ENCODE measurements around the gene GCA. TPM values are rescaled to one million over a fixed set of nuclear protein-coding genes. Genes with fewer than 3 reads are reported as not detected.

The GCA gene
- total RNA-seq, 1 donor from 2014 or later = 13.5 TPM

- Histone ChIP-seq H3K27ac (no peak overlapping the region), H3K4me1 (no peaks in the 10 kb centered on the region), H3K9me3 (no peaks in the 10 kb centered on the region), H3K4me3 (no peak overlapping the region), H3K36me3 (no peaks in the 10 kb centered on the region), H3K27me3 (no peaks in the 10 kb centered on the region)
- intact Hi-C loops (cut with DNase I) = no loop called here
- DNase-seq (ENCODE audit: extremely low spot score in 2 of 2) = no peak
- no peak for TF ChIP-seq CTCF (IDR thresholded peaks at IDR 0.05)
- TF ChIP-seq POLR2A (IDR thresholded peaks at IDR 0.05) = no peak
- TF ChIP-seq POLR2AphosphoS5 (IDR thresholded peaks at IDR 0.05; ENCODE audit: insufficient read depth in 1 of 2, low read depth in 1 of 2) = no peak
These were observed 56.4 kb downstream of the GCA start for GRCh38 chr2:162400336-162400735.

- intact Hi-C loops (cut with DNase I) = no loop called here
- no peak for TF ChIP-seq POLR2AphosphoS5 (IDR thresholded peaks at IDR 0.05; ENCODE audit: insufficient read depth in 1 of 2, low read depth in 1 of 2)
- no peak for TF ChIP-seq POLR2A (IDR thresholded peaks at IDR 0.05)
- no peak for TF ChIP-seq CTCF (IDR thresholded peaks at IDR 0.05)
- H3K36me3 ChIP-seq = no peaks in the 10 kb centered on the region
- no peak for DNase-seq (ENCODE audit: extremely low spot score in 2 of 2)
- no peak overlapping the region for H3K27ac ChIP-seq
- H3K27me3 ChIP-seq = no peaks in the 10 kb centered on the region
- no peaks in the 10 kb centered on the region for H3K9me3 ChIP-seq
- H3K4me3 ChIP-seq = no peak overlapping the region
- H3K4me1 ChIP-seq = no peaks in the 10 kb centered on the region
These were observed 57.9 kb downstream of the GCA start for GRCh38 chr2:162401871-162402270.

- Histone ChIP-seq H3K36me3 (no peaks in the 10 kb centered on the region), H3K27me3 (no peaks in the 10 kb centered on the region), H3K4me3 (no peak overlapping the region), H3K4me1 (no peaks in the 10 kb centered on the region), H3K9me3 (no peaks in the 10 kb centered on the region), H3K27ac (no peak overlapping the region)
- DNase-seq (ENCODE audit: extremely low spot score in 2 of 2) = no peak
- intact Hi-C loops (cut with DNase I) = no loop called here
- TF ChIP-seq POLR2A (IDR thresholded peaks at IDR 0.05) = no peak
- no peak for TF ChIP-seq POLR2AphosphoS5 (IDR thresholded peaks at IDR 0.05; ENCODE audit: insufficient read depth in 1 of 2, low read depth in 1 of 2)
- no peak for TF ChIP-seq CTCF (IDR thresholded peaks at IDR 0.05)
These were observed 60.0 kb downstream of the GCA start for GRCh38 chr2:162403884-162404283.

Other genes with a start within 250 kb of the GCA start
- not detected for gene GCG, start 191.9 kb upstream of the GCA start, total RNA-seq
- gene FAP, start 100.7 kb upstream of the GCA start, total RNA-seq = 4.2 TPM
- gene IFIH1, start 25.4 kb upstream of the GCA start, total RNA-seq = 12.3 TPM

Measured in vagina (tissue), 2 donors.